Vagina (tissue), 2 donors: ENCODE data around the gene SGPP2. TPM values are rescaled to one million over a fixed set of nuclear protein-coding genes. Genes with fewer than 3 reads are reported as not detected.
"Not testable (repeated sequence)": the region's sequence is repeated elsewhere in the genome, so short reads cannot be mapped to it uniquely, and the experiment has no call there.

Experiments used
- DNase-seq, 2 donors: peaks; one replicate each; pipeline ENCODE4 v3.0.0-alpha.2; 2017; ENCODE audit errors: extremely low spot score in 2 of 2
- H3K27ac ChIP-seq: fragments of 200-600 bp; sonication (generic); one replicate; pipeline ENCODE4 v1.5.1; 2019
- H3K27me3 ChIP-seq: fragments of 200-600 bp; sonication (generic); one replicate; pipeline ENCODE4 v1.5.1; 2019
- H3K36me3 ChIP-seq, 2 donors: fragments of 200-600 bp; sonication (generic); one replicate each; pipeline ENCODE4 v1.5.1; 2017 to 2019
- H3K4me1 ChIP-seq: fragments of 200-600 bp; sonication (generic); one replicate; pipeline ENCODE4 v1.5.1; 2019
- H3K4me3 ChIP-seq, 2 donors: fragments of 200-600 bp; sonication (generic); 1 replicate in 1 of 2; 2 replicates in 1 of 2; pipeline ENCODE4 v1.5.1; 2016 to 2019
- H3K9me3 ChIP-seq: fragments of 200-600 bp; sonication (generic); one replicate; pipeline ENCODE4 v1.5.1; 2019
- CTCF ChIP-seq, 3 experiments: fragments of 450-650 bp in 2 of 3; fragments of 200-600 bp in 1 of 3; sonication (generic) in 1 of 3; IDR thresholded peaks; one replicate each; pipeline ENCODE4 v1.5.1; 2017 to 2019; ENCODE audit warnings: antibody characterized with exemption in 3 of 3, mild to moderate bottlenecking in 2 of 3, moderate library complexity in 2 of 3
- POLR2A ChIP-seq, 2 donors: fragments of 450-650 bp; IDR thresholded peaks; one replicate each; pipeline ENCODE4 v1.6.1; 2017; ENCODE audit warnings: antibody characterized with exemption in 2 of 2, mild to moderate bottlenecking in 2 of 2, moderate library complexity in 2 of 2
- POLR2AphosphoS5 ChIP-seq, 2 donors: sonication (generic); formaldehyde crosslinking; IDR thresholded peaks; one replicate each; pipeline ENCODE4 v1.9.0; 2017; ENCODE audit warnings: antibody characterized with exemption in 2 of 2, mild to moderate bottlenecking in 2 of 2, low read depth in 1 of 2; ENCODE audit not compliant: insufficient read depth in 1 of 2
- intact Hi-C: fragments of 100-400 bp; cut with DNase I; formaldehyde crosslinking; loops from one replicate; pipeline ENCODE4 v1.15.1; 2023
- total RNA-seq: library from RNA; depleted of rRNA; stranded (reverse); fragments of >200 nt; gene quantifications from one replicate; pipeline ENCODE4 v1.2.3, GENCODE V29; 2016

The SGPP2 gene
- total RNA-seq, 1 donor from 2014 or later, result 24.8 TPM

GRCh38 chr2:222582928-222583327 lies 158.6 kb downstream of the SGPP2 start:
- Histone ChIP-seq H3K27ac (no peak overlapping the region), H3K4me3 (no peak overlapping the region), H3K9me3 (no peaks in the 10 kb centered on the region), H3K36me3 (no peaks in the 10 kb centered on the region), H3K4me1 (no peaks in the 10 kb centered on the region), H3K27me3 (no peaks in the 10 kb centered on the region)
- intact Hi-C loops, result no loop called here
- DNase-seq, result no peak
- TF ChIP-seq POLR2A (IDR thresholded peaks at IDR 0.05) (no peak), CTCF (IDR thresholded peaks at IDR 0.05) (no peak), POLR2AphosphoS5 (IDR thresholded peaks at IDR 0.05; ENCODE audit: insufficient read depth in 1 of 2, low read depth in 1 of 2) (no peak)

GRCh38 chr2:222584589-222584988 lies 160.2 kb downstream of the SGPP2 start:
- DNase-seq, H3K4me1 ChIP-seq, H3K27ac ChIP-seq, intact Hi-C loops, H3K27me3 ChIP-seq, H3K36me3 ChIP-seq, H3K4me3 ChIP-seq, H3K9me3 ChIP-seq: not testable (repeated sequence)

GRCh38 chr2:222591661-222592060 lies 167.3 kb downstream of the SGPP2 start:
- Histone ChIP-seq H3K9me3 (no peaks in the 10 kb centered on the region), H3K27me3 (no peaks in the 10 kb centered on the region), H3K4me1 (no peaks in the 10 kb centered on the region), H3K4me3 (no peak overlapping the region), H3K36me3 (peaks cover 0 to 6% of the 10 kb centered on the region in 2 donors), H3K27ac (no peak overlapping the region)
- intact Hi-C loops, result no loop called here
- DNase-seq, result no peak
- TF ChIP-seq CTCF (IDR thresholded peaks at IDR 0.05) (no peak), POLR2A (IDR thresholded peaks at IDR 0.05) (no peak), POLR2AphosphoS5 (IDR thresholded peaks at IDR 0.05; ENCODE audit: insufficient read depth in 1 of 2, low read depth in 1 of 2) (no peak)

GRCh38 chr2:222592176-222592575 lies 167.8 kb downstream of the SGPP2 start:
- Histone ChIP-seq H3K36me3 (peaks cover 0 to 10% of the 10 kb centered on the region in 2 donors), H3K9me3 (no peaks in the 10 kb centered on the region), H3K27ac (no peak overlapping the region), H3K27me3 (no peaks in the 10 kb centered on the region), H3K4me1 (no peaks in the 10 kb centered on the region), H3K4me3 (no peak overlapping the region)
- intact Hi-C loops, result no loop called here
- DNase-seq, result no peak
- TF ChIP-seq CTCF (IDR thresholded peaks at IDR 0.05) (no peak), POLR2AphosphoS5 (IDR thresholded peaks at IDR 0.05; ENCODE audit: insufficient read depth in 1 of 2, low read depth in 1 of 2) (no peak), POLR2A (IDR thresholded peaks at IDR 0.05) (no peak)

GRCh38 chr2:222594679-222595078 lies 170.3 kb downstream of the SGPP2 start:
- peaks cover 0 to 15% of the 10 kb centered on the region in 2 donors for H3K36me3 ChIP-seq
- no peak for DNase-seq
- peaks cover 6% of the 10 kb centered on the region for H3K4me1 ChIP-seq
- H3K27me3 ChIP-seq, result no peaks in the 10 kb centered on the region
- no peak overlapping the region for H3K27ac ChIP-seq
- TF ChIP-seq POLR2AphosphoS5 (IDR thresholded peaks at IDR 0.05; ENCODE audit: insufficient read depth in 1 of 2, low read depth in 1 of 2), result peak in 1 of 2 donors; percentile 28
- TF ChIP-seq POLR2A (IDR thresholded peaks at IDR 0.05), result no peak
- intact Hi-C loops, result no loop called here
- no peak overlapping the region for H3K4me3 ChIP-seq
- no peaks in the 10 kb centered on the region for H3K9me3 ChIP-seq

GRCh38 chr2:222595581-222595980 lies 171.2 kb downstream of the SGPP2 start:
- Histone ChIP-seq H3K4me1 (peaks cover 6% of the 10 kb centered on the region), H3K36me3 (peaks cover 0 to 16% of the 10 kb centered on the region in 2 donors), H3K9me3 (no peaks in the 10 kb centered on the region), H3K27me3 (no peaks in the 10 kb centered on the region), H3K27ac (no peak overlapping the region), H3K4me3 (no peak overlapping the region)
- no peak for TF ChIP-seq CTCF (IDR thresholded peaks at IDR 0.05)
- TF ChIP-seq POLR2AphosphoS5 (IDR thresholded peaks at IDR 0.05; ENCODE audit: insufficient read depth in 1 of 2, low read depth in 1 of 2), result no peak
- TF ChIP-seq POLR2A (IDR thresholded peaks at IDR 0.05), result no peak
- DNase-seq, result no peak
- intact Hi-C loops, result no loop called here
